Coronary artery (tissue), 2 donors: Measurements from ENCODE around the gene PPP1R27.

Experiments used
- DNase-seq: peaks from one replicate; pipeline ENCODE4 v3.0.0-alpha.2; 2017; ENCODE audit warnings: low spot score
- H3K27ac ChIP-seq, 2 donors: fragments of 200-600 bp; sonication (generic); one replicate each; pipeline ENCODE4 v1.5.1; 2016 to 2019
- H3K4me3 ChIP-seq: fragments of 200-600 bp; sonication (generic); 2 replicates; pipeline ENCODE4 v1.5.1; 2016; ENCODE audit warnings: mild to moderate bottlenecking, moderate library complexity
- TF ChIP-seq, protein P1 (sequence below): fragments of 200-600 bp; sonication (generic); IDR thresholded peaks from one replicate; pipeline ENCODE4 v1.5.1; 2019; ENCODE audit warnings: antibody characterized with exemption

PPP1R27 gene

GRCh38 chr17:81810892-81811704, 23.8 kb downstream of the PPP1R27 start:
- Histone ChIP-seq H3K4me3 (no peak overlapping the region), H3K27ac (no peak overlapping the region)
- no peak for DNase-seq
- TF ChIP-seq, protein P1, sequence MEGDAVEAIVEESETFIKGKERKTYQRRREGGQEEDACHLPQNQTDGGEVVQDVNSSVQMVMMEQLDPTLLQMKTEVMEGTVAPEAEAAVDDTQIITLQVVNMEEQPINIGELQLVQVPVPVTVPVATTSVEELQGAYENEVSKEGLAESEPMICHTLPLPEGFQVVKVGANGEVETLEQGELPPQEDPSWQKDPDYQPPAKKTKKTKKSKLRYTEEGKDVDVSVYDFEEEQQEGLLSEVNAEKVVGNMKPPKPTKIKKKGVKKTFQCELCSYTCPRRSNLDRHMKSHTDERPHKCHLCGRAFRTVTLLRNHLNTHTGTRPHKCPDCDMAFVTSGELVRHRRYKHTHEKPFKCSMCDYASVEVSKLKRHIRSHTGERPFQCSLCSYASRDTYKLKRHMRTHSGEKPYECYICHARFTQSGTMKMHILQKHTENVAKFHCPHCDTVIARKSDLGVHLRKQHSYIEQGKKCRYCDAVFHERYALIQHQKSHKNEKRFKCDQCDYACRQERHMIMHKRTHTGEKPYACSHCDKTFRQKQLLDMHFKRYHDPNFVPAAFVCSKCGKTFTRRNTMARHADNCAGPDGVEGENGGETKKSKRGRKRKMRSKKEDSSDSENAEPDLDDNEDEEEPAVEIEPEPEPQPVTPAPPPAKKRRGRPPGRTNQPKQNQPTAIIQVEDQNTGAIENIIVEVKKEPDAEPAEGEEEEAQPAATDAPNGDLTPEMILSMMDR: no peak

DNA sequence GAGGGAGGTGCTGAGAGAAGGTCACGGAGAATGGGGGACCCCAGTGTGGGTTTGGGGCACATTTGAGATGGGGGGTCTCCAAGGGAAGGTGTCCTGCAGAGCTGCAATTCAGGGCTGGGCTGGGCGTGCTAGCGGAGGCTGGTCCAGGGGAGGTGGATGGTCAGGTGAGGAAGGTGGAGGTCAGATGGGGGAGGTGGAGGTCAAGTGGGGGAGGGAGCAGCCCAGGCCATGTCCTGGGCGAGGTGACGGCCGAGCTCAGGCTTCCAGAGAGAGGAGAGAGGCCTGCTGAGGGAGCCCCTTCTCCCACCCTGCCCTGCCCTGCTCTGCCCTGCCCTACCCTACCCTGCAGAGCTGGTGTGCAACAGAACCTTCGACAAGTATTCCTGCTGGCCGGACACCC, 24.4 kb downstream of the PPP1R27 start:
- TF ChIP-seq, protein P1: no peak
- H3K4me3 ChIP-seq: no peak overlapping the region
- no peak overlapping the region for H3K27ac ChIP-seq
- DNase-seq: no peak

DNA sequence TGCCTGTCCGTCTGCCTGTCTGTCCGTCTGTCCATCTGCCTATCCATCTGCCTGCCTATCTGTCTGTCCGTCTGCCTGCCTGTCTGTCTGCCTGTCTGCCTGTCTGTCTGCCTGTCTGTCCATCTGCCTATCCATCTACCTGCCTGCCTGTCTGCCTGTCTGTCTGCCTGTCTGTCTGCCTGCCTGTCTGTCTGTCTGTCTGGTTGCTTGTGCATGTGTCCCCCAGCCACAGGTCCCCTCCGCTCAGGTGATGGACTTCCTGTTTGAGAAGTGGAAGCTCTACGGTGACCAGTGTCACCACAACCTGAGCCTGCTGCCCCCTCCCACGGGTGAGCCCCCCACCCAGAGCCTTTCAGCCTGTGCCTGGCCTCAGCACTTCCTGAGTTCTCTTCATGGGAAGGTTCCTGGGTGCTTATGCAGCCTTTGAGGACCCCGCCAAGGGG, 25.3 kb downstream of the PPP1R27 start:
- DNase-seq: no peak
- Histone ChIP-seq H3K4me3 (no peak overlapping the region), H3K27ac (no peak overlapping the region)
- TF ChIP-seq, protein P1: no peak

GRCh38 chr17:81808778-81809555, 25.9 kb downstream of the PPP1R27 start:
- Histone ChIP-seq H3K4me3 (no peak overlapping the region), H3K27ac (no peak overlapping the region)
- no peak for DNase-seq
- TF ChIP-seq, protein P1: no peak

- no peak for DNase-seq
- TF ChIP-seq, protein P1: no peak
- H3K4me3 ChIP-seq: no peak overlapping the region
Observed at GRCh38 chr17:81807839-81808238, 27.0 kb downstream of the PPP1R27 start.

GRCh38 chr17:81807210-81807719, 27.6 kb downstream of the PPP1R27 start:
- TF ChIP-seq, protein P1: no peak
- Histone ChIP-seq H3K27ac (no peak overlapping the region), H3K4me3 (no peak overlapping the region)
- no peak for DNase-seq

More at GRCh38 chr17:81807839-81808238, 27.0 kb downstream of the PPP1R27 start:
- no peak overlapping the region for H3K27ac ChIP-seq
